ENCODE measurements around the gene WDR93.

DNA sequence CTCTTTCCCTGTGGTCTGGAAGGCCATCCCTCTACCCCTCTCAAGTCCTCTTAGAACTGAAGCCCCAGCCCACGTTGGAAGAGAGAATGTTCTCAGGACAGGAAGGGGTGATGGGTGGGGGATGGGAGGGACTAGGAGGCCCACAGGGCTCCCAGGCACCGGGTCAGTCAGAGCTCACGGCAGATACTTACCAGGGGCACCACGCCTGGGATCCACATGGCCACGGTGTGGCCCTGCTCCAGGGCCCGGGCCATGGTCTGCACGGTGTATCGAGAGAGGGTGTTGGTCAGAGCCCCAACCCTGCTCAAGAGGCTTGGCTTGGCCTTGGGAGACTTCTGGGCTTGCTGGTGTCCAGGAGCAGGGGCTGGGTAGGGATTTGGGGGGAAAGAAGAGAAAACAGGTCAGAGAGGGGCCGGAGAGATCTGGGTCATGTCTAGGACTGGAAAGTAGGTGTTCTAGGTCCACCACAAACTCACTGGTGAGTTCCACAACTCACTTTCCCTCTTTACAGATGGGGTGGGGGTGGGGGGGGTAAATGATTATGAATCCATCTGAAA lies 21.2 kb upstream of the WDR93 start:
- TF ChIP-seq, protein P1, sequence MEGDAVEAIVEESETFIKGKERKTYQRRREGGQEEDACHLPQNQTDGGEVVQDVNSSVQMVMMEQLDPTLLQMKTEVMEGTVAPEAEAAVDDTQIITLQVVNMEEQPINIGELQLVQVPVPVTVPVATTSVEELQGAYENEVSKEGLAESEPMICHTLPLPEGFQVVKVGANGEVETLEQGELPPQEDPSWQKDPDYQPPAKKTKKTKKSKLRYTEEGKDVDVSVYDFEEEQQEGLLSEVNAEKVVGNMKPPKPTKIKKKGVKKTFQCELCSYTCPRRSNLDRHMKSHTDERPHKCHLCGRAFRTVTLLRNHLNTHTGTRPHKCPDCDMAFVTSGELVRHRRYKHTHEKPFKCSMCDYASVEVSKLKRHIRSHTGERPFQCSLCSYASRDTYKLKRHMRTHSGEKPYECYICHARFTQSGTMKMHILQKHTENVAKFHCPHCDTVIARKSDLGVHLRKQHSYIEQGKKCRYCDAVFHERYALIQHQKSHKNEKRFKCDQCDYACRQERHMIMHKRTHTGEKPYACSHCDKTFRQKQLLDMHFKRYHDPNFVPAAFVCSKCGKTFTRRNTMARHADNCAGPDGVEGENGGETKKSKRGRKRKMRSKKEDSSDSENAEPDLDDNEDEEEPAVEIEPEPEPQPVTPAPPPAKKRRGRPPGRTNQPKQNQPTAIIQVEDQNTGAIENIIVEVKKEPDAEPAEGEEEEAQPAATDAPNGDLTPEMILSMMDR (IDR thresholded peaks at IDR 0.05; ENCODE audit: low read depth, low read length, poor library complexity, severe bottlenecking) = no peak
- TF ChIP-seq EZH2phosphoT487 (IDR thresholded peaks at IDR 0.05; ENCODE audit: borderline replicate concordance, low read length) = no peak
